Astrocyte (in vitro differentiated cells and primary cell): Measurements from ENCODE around the gene PIGR.
A peak's percentile ranks its signal among the peaks of the same experiment; 100 is the strongest.

Source experiments
- CTCF ChIP-seq: IDR thresholded peaks from 2 replicates; pipeline ENCODE4 v1.5.1; 2011; ENCODE audit warnings: low read depth, mild to moderate bottlenecking, inconsistent platforms, low read length, moderate library complexity; ENCODE audit not compliant: insufficient read depth
- EZH2 ChIP-seq: IDR thresholded peaks from 2 replicates; pipeline ENCODE4 v1.6.1; 2012; ENCODE audit warnings: mild to moderate bottlenecking, low read length, inconsistent platforms; ENCODE audit not compliant: insufficient read depth

GRCh38 chr1:206982216-206982615 lies 36.0 kb upstream of the PIGR start:
- TF ChIP-seq EZH2 = no peak
- peak; percentile 72 for TF ChIP-seq CTCF
